Neural cell (in vitro differentiated cells): ENCODE data around the gene RAB5B. TPM values are rescaled to one million over a fixed set of nuclear protein-coding genes. Genes with fewer than 3 reads are reported as not detected.

ENCODE experiments used
- H2AFZ ChIP-seq: fragments of 200-600, 300-800 bp; sonication (generic), shearing (Covaris generic); 2 replicates; pipeline ENCODE4 v1.6.0; 2014; ENCODE audit warnings: low read depth, mild to moderate bottlenecking, antibody characterized with exemption, low read length, moderate library complexity
- H3F3A ChIP-seq: fragments of 200-600 bp; shearing (Covaris generic); 2 replicates; pipeline ENCODE4 v1.6.1; 2016; ENCODE audit warnings: mild to moderate bottlenecking, moderate library complexity, mixed read lengths, antibody characterized with exemption, low read length; ENCODE audit not compliant: insufficient read depth, poor library complexity, severe bottlenecking
- H3K27ac ChIP-seq: fragments of 200-600, 300-800 bp; sonication (generic), shearing (Covaris generic); 2 replicates; pipeline ENCODE4 v1.5.1; 2014; ENCODE audit warnings: mild to moderate bottlenecking, low read length, moderate library complexity
- H3K27me3 ChIP-seq: fragments of 300-800, 200-600 bp; sonication (generic), shearing (Covaris generic); 2 replicates; pipeline ENCODE4 v1.6.0; 2014; ENCODE audit warnings: mild to moderate bottlenecking, low read depth, low read length, moderate library complexity; ENCODE audit not compliant: insufficient read depth
- H3K36me3 ChIP-seq: fragments of 300-800, 200-600 bp; sonication (generic), shearing (Covaris generic); 2 replicates; pipeline ENCODE4 v1.5.1; 2014; ENCODE audit warnings: mild to moderate bottlenecking, antibody characterized with exemption, low read length, moderate library complexity; ENCODE audit not compliant: insufficient read depth
- H3K4me2 ChIP-seq: fragments of 300-800, 200-600 bp; sonication (generic), shearing (Covaris generic); 2 replicates; pipeline ENCODE4 v1.6.0; 2014; ENCODE audit warnings: mild to moderate bottlenecking, low read length
- H3K4me3 ChIP-seq: fragments of 300-800, 200-600 bp; sonication (generic), shearing (Covaris generic); 2 replicates; pipeline ENCODE4 v1.5.1; 2014; ENCODE audit warnings: mild to moderate bottlenecking, low read length, moderate library complexity
- H3K79me2 ChIP-seq: fragments of 200-600 bp; shearing (Covaris generic); replicated peaks from 2 replicates; pipeline ENCODE4 v1.6.0; 2014; ENCODE audit warnings: mild to moderate bottlenecking, low read length, moderate library complexity; ENCODE audit not compliant: insufficient read depth
- H3K9ac ChIP-seq: fragments of 300-800, 200-600 bp; sonication (generic), shearing (Covaris generic); 2 replicates; pipeline ENCODE4 v1.6.1; 2016; ENCODE audit warnings: mild to moderate bottlenecking, low read length, mixed read lengths
- H3K9me2 ChIP-seq: fragments of 200-600 bp; shearing (Covaris generic); 2 replicates; pipeline ENCODE4 v1.6.1; 2016; ENCODE audit warnings: mild to moderate bottlenecking, low read length, mixed read lengths; ENCODE audit not compliant: insufficient read depth
- H3K9me3 ChIP-seq: fragments of 200-600, 300-800 bp; sonication (generic), shearing (Covaris generic); 2 replicates; pipeline ENCODE4 v1.6.1; 2016; ENCODE audit warnings: mild to moderate bottlenecking, mixed run types, low read length, moderate library complexity, mixed read lengths
- H4K20me1 ChIP-seq: fragments of 200-600 bp; shearing (Covaris generic); 2 replicates; pipeline ENCODE4 v1.6.1; 2016; ENCODE audit warnings: mild to moderate bottlenecking, mixed run types; ENCODE audit not compliant: insufficient read depth
- EP300 ChIP-seq: fragments of 450-650 bp; conservative IDR thresholded peaks from 2 replicates; pipeline ENCODE4 v1.6.1; 2014; ENCODE audit warnings: antibody characterized with exemption, mild to moderate bottlenecking, moderate library complexity; ENCODE audit not compliant: poor library complexity, severe bottlenecking
- MXI1 ChIP-seq: fragments of 450-650 bp; conservative IDR thresholded peaks from 2 replicates; pipeline ENCODE4 v1.6.1; 2014; ENCODE audit warnings: antibody characterized with exemption, mild to moderate bottlenecking; ENCODE audit not compliant: poor library complexity, severe bottlenecking
- RAD21 ChIP-seq: fragments of 450-650 bp; conservative IDR thresholded peaks from 2 replicates; pipeline ENCODE4 v1.6.1; 2014; ENCODE audit warnings: antibody characterized with exemption, mild to moderate bottlenecking, moderate library complexity
- SMC3 ChIP-seq: fragments of 450-650 bp; conservative IDR thresholded peaks from 2 replicates; pipeline ENCODE4 v1.6.1; 2014; ENCODE audit warnings: antibody characterized with exemption, mild to moderate bottlenecking, moderate library complexity; ENCODE audit not compliant: poor library complexity
- TAF1 ChIP-seq: IDR thresholded peaks from 2 replicates; pipeline ENCODE4 v1.6.1; 2012; ENCODE audit warnings: low read depth
- polyA plus RNA-seq: library from polyadenylated mRNA; depleted of rRNA; stranded (reverse); fragments of >200 nt; gene quantifications from 2 replicates; pipeline ENCODE4 v1.2.3, GENCODE V29; 2014
- TF ChIP-seq, protein P1 (sequence below): IDR thresholded peaks from 2 replicates; pipeline ENCODE4 v1.6.1; 2012; ENCODE audit warnings: borderline replicate concordance
- TF ChIP-seq, protein P2 (sequence below): fragments of 450-650 bp; IDR thresholded peaks from 2 replicates; pipeline ENCODE4 v1.5.1; 2014; ENCODE audit warnings: antibody characterized with exemption, mild to moderate bottlenecking, moderate library complexity; ENCODE audit not compliant: poor library complexity, severe bottlenecking

The RAB5B gene
- polyA plus RNA-seq, 1 donor from 2014 or later: 39.6 TPM

DNA sequence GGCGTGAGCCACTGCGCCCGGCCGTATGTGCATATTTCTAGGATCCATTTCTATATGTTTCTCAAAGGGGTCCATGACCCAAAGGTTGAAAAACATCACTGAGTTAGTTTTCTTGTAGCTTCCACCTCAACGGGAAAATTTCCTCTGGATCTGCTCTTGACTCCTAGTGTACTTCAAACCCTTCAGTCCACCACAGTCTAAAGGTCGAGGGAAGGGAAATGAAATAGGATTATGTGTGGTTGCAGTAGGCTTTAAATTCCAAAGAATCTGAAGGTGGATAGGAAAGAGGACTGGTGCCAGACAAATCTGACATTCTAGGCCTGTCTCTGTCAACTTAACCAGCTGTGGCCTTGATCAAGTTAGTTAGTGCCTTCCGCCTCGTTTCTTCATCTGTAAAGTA, 21.5 kb downstream of the RAB5B start:
- H3F3A ChIP-seq: no peaks in the 10 kb centered on the region
- H3K79me2 ChIP-seq: peaks cover 4% of the 10 kb centered on the region
- H3K27me3 ChIP-seq: no peaks in the 10 kb centered on the region
- H3K4me2 ChIP-seq: no peak overlapping the region
- H3K36me3 ChIP-seq: peaks cover 9% of the 10 kb centered on the region
- H3K9me3 ChIP-seq: no peaks in the 10 kb centered on the region
- no peak overlapping the region for H3K27ac ChIP-seq
- H2AFZ ChIP-seq: no peak overlapping the region
- no peaks in the 10 kb centered on the region for H3K9me2 ChIP-seq
- no peaks in the 10 kb centered on the region for H4K20me1 ChIP-seq
- TF ChIP-seq EP300 (no peak), TAF1 (no peak), SMC3 (no peak), MXI1 (no peak), RAD21 (no peak)
- TF ChIP-seq, protein P1, sequence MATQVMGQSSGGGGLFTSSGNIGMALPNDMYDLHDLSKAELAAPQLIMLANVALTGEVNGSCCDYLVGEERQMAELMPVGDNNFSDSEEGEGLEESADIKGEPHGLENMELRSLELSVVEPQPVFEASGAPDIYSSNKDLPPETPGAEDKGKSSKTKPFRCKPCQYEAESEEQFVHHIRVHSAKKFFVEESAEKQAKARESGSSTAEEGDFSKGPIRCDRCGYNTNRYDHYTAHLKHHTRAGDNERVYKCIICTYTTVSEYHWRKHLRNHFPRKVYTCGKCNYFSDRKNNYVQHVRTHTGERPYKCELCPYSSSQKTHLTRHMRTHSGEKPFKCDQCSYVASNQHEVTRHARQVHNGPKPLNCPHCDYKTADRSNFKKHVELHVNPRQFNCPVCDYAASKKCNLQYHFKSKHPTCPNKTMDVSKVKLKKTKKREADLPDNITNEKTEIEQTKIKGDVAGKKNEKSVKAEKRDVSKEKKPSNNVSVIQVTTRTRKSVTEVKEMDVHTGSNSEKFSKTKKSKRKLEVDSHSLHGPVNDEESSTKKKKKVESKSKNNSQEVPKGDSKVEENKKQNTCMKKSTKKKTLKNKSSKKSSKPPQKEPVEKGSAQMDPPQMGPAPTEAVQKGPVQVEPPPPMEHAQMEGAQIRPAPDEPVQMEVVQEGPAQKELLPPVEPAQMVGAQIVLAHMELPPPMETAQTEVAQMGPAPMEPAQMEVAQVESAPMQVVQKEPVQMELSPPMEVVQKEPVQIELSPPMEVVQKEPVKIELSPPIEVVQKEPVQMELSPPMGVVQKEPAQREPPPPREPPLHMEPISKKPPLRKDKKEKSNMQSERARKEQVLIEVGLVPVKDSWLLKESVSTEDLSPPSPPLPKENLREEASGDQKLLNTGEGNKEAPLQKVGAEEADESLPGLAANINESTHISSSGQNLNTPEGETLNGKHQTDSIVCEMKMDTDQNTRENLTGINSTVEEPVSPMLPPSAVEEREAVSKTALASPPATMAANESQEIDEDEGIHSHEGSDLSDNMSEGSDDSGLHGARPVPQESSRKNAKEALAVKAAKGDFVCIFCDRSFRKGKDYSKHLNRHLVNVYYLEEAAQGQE: no peak
- H3K9ac ChIP-seq: no peak overlapping the region
- H3K4me3 ChIP-seq: no peak overlapping the region

DNA sequence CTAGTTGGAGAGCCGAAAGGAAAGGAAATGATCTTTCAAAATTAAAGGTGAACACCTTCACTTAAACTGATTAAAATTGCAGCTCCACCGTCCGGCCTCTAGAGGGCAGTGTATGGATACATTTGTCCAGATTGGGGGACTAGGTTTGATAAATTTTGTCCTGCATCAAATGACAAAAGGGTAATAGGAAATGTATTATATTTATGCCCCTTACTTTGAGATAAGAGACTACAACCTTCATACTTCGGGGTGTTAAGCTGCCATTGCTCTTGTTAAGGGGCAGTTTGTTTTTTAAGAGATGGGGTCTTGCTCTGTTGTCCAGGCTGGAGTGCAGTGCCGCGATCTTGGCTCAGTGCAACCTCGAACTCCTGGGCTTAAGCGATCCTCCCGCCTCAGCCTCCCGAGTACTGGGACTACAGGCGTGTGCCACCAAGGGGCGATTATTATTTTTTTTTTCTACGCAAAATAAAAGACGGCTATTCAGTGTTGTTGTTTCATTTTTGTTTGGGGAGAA, 22.4 kb downstream of the RAB5B start:
- no peaks in the 10 kb centered on the region for H3K27me3 ChIP-seq
- H3K79me2 ChIP-seq: peaks cover 4% of the 10 kb centered on the region
- no peaks in the 10 kb centered on the region for H3K9me2 ChIP-seq
- TF ChIP-seq, protein P2, sequence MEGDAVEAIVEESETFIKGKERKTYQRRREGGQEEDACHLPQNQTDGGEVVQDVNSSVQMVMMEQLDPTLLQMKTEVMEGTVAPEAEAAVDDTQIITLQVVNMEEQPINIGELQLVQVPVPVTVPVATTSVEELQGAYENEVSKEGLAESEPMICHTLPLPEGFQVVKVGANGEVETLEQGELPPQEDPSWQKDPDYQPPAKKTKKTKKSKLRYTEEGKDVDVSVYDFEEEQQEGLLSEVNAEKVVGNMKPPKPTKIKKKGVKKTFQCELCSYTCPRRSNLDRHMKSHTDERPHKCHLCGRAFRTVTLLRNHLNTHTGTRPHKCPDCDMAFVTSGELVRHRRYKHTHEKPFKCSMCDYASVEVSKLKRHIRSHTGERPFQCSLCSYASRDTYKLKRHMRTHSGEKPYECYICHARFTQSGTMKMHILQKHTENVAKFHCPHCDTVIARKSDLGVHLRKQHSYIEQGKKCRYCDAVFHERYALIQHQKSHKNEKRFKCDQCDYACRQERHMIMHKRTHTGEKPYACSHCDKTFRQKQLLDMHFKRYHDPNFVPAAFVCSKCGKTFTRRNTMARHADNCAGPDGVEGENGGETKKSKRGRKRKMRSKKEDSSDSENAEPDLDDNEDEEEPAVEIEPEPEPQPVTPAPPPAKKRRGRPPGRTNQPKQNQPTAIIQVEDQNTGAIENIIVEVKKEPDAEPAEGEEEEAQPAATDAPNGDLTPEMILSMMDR: peak; percentile 88
- TF ChIP-seq TAF1: no peak
- TF ChIP-seq RAD21: peak; percentile 80
- peak; percentile 77 for TF ChIP-seq SMC3
- H2AFZ ChIP-seq: no peak overlapping the region
- peak overlapping the region; percentile 70 for H3K27ac ChIP-seq
- no peaks in the 10 kb centered on the region for H4K20me1 ChIP-seq
- H3K9me3 ChIP-seq: no peaks in the 10 kb centered on the region
- H3K9ac ChIP-seq: peak overlapping the region; percentile 75
- peak overlapping the region; percentile 1 for H3K4me2 ChIP-seq
- H3F3A ChIP-seq: no peaks in the 10 kb centered on the region
- peak overlapping the region; percentile 80 for H3K4me3 ChIP-seq
- H3K36me3 ChIP-seq: no peaks in the 10 kb centered on the region
